HG02840 (cell line): ENCODE data around the gene SF3B3.

ENCODE experiments used
- ATAC-seq: cut with Tn5 transposase; IDR thresholded peaks from one replicate; pipeline ENCODE4 v1.9.1; 2021; ENCODE audit warnings: mild to moderate bottlenecking, moderate library complexity, moderate number of reproducible peaks; ENCODE audit not compliant: unreplicated experiment, low FRiP score

The SF3B3 gene

GRCh38 chr16:70523743-70524398, at the start of gene SF3B3:
Gene SF3B3, plus strand, starts transcription at chr16:70523816. Its CDS starts 2,841 bp downstream, at chr16:70526657.
- ATAC-seq = peak; percentile 51

GRCh38 chr16:70474320-70475053, 49.1 kb upstream of the SF3B3 start:
- no peak for ATAC-seq

- no peak for ATAC-seq
Measured at GRCh38 chr16:70475054-70475871, 48.4 kb upstream of the SF3B3 start.

GRCh38 chr16:70476272-70477020, 47.2 kb upstream of the SF3B3 start:
- ATAC-seq = peak; percentile 75

GRCh38 chr16:70478169-70478568, 45.4 kb upstream of the SF3B3 start:
- no peak for ATAC-seq

GRCh38 chr16:70478912-70479341, 44.7 kb upstream of the SF3B3 start:
- ATAC-seq = no peak

GRCh38 chr16:70480127-70481105, 43.2 kb upstream of the SF3B3 start:
- no peak for ATAC-seq

GRCh38 chr16:70481929-70482536, 41.6 kb upstream of the SF3B3 start:
- ATAC-seq = no peak

GRCh38 chr16:70482624-70483023, 41.0 kb upstream of the SF3B3 start:
- no peak for ATAC-seq

- ATAC-seq = no peak
Measured at GRCh38 chr16:70483426-70483825, 40.2 kb upstream of the SF3B3 start.

- ATAC-seq = no peak
Measured at GRCh38 chr16:70484867-70485266, 38.7 kb upstream of the SF3B3 start.

GRCh38 chr16:70490261-70490660, 33.4 kb upstream of the SF3B3 start:
- ATAC-seq = no peak

GRCh38 chr16:70493802-70494201, 29.8 kb upstream of the SF3B3 start:
- ATAC-seq = no peak

- no peak for ATAC-seq
Measured at GRCh38 chr16:70494202-70494770, 29.3 kb upstream of the SF3B3 start.

- no peak for ATAC-seq
Measured at GRCh38 chr16:70494777-70495176, 28.8 kb upstream of the SF3B3 start.

GRCh38 chr16:70495425-70496182, 28.0 kb upstream of the SF3B3 start:
- no peak for ATAC-seq

- ATAC-seq = no peak
Measured at GRCh38 chr16:70496513-70496912, 27.1 kb upstream of the SF3B3 start.

- no peak for ATAC-seq
Measured at GRCh38 chr16:70508752-70509151, 14.9 kb upstream of the SF3B3 start.
